Common myeloid progenitor, CD34-positive (primary cell): ENCODE measurements around the gene UBE2S.
"Not testable (repeated sequence)": the region's sequence is repeated elsewhere in the genome, so short reads cannot be mapped to it uniquely, and the experiment has no call there.

Experiments
- CTCF ChIA-PET: fragments of 350-600 bp; sonication (Branson Sonifier 250); formaldehyde crosslinking; loops from one replicate; lab custom pipeline; 2021; ENCODE audit warnings: antibody characterized with exemption; lab: Charles Lee
- POLR2A ChIA-PET: fragments of 350-600 bp; sonication (Branson Sonifier 250); formaldehyde crosslinking; loops from one replicate; lab custom pipeline; 2021; ENCODE audit warnings: antibody characterized with exemption; lab: Charles Lee
- DNase-seq, 3 donors: peaks; one replicate each; pipeline versions ENCODE4 v3.0.0 to v3.0.0-alpha.2; 2013
- H3K27ac ChIP-seq, 2 experiments: 1 replicate in 1 of 2; 2 replicates in 1 of 2; pipeline ENCODE4 v1.7.0; 2013; ENCODE audit warnings: inconsistent platforms in 2 of 2, low read length in 2 of 2, mild to moderate bottlenecking in 2 of 2, low read depth in 1 of 2, moderate library complexity in 1 of 2; ENCODE audit not compliant: severe bottlenecking in 2 of 2, insufficient read depth in 1 of 2, poor library complexity in 1 of 2
- H3K27me3 ChIP-seq, 5 experiments: replicated peaks in 2 of 5; 1 replicate in 3 of 5; 2 replicates in 2 of 5; pipeline versions ENCODE4 v1.6.1 to v1.7.0; 2013; ENCODE audit warnings: low read length in 4 of 5, mild to moderate bottlenecking in 2 of 5, moderate library complexity in 2 of 5, inconsistent platforms in 1 of 5; ENCODE audit not compliant: insufficient read depth in 5 of 5, control insufficient read depth in 4 of 5
- H3K36me3 ChIP-seq, 4 experiments: 1 replicate in 2 of 4; 2 replicates in 2 of 4; pipeline versions ENCODE4 v1.6.1 to v1.7.0; 2013; ENCODE audit warnings: low read length in 3 of 4, control low read depth in 1 of 4, mild to moderate bottlenecking in 1 of 4; ENCODE audit not compliant: control insufficient read depth in 4 of 4, insufficient read depth in 4 of 4
- H3K4me1 ChIP-seq, 4 experiments: 1 replicate in 3 of 4; 2 replicates in 1 of 4; pipeline versions ENCODE4 v1.6.1 to v1.7.1; 2013; ENCODE audit warnings: low read length in 3 of 4, mild to moderate bottlenecking in 3 of 4, control low read depth in 1 of 4, inconsistent platforms in 1 of 4, moderate library complexity in 1 of 4; ENCODE audit not compliant: control insufficient read depth in 4 of 4, insufficient read depth in 4 of 4; ENCODE audit errors: control extremely low read depth in 1 of 4
- H3K4me3 ChIP-seq, 7 experiments: 1 replicate in 4 of 7; 2 replicates in 3 of 7; pipeline versions ENCODE4 v1.5.1 to v1.7.0; 2013; ENCODE audit warnings: mild to moderate bottlenecking in 7 of 7, low read length in 6 of 7, moderate library complexity in 6 of 7, inconsistent platforms in 2 of 7, low read depth in 2 of 7, control low read depth in 1 of 7; ENCODE audit not compliant: insufficient read depth in 4 of 7, control insufficient read depth in 1 of 7; ENCODE audit errors: extremely low read depth in 1 of 7
- H3K9me3 ChIP-seq, 5 experiments: 1 replicate in 4 of 5; 2 replicates in 1 of 5; pipeline versions ENCODE4 v1.6.1 to v1.7.1; 2013; ENCODE audit warnings: low read length in 4 of 5, mild to moderate bottlenecking in 2 of 5, inconsistent platforms in 1 of 5, low read depth in 1 of 5, moderate library complexity in 1 of 5; ENCODE audit not compliant: control insufficient read depth in 4 of 5, insufficient read depth in 2 of 5; ENCODE audit errors: control extremely low read depth in 1 of 5
- WGBS: methylation state at CpG from one replicate; pipeline ENCODE4 v1.1.5; 2013; ENCODE audit not compliant: insufficient coverage; 5-methylcytosine and 5-hydroxymethylcytosine counted together

The UBE2S gene

GRCh38 chr19:55451965-55452748, 44.6 kb upstream of the UBE2S start:
- peaks cover 0 to 18% (median 10%) of the 10 kb centered on the region in 4 experiments for H3K4me1 ChIP-seq
- peaks cover 0 to 17% (median 8%) of the 10 kb centered on the region in 4 experiments for H3K36me3 ChIP-seq
- no peaks in the 10 kb centered on the region for H3K9me3 ChIP-seq
- peaks cover 0 to 54% (median 23%) of the 10 kb centered on the region in 5 experiments for H3K27me3 ChIP-seq
- WGBS: 3% methylated on average over 29 of the region's 57 CpGs
- CTCF ChIA-PET: interaction anchor here (0.5 kb wide), 1 partner anchor 8 kb away, joined by 3 read pairs; no protein-coding TSS in a partner anchor
- H3K4me3 ChIP-seq: peak overlapping the region in 4 of 7 experiments; percentile 1 to 58 (median 22)
- H3K27ac ChIP-seq: no peak overlapping the region
- POLR2A ChIA-PET: interaction anchor here (0.6 to 1.0 kb wide), 2 partner anchors 34 to 1361 kb away, joined by 3 read pairs; no protein-coding TSS in a partner anchor
- peak in 2 of 3 donors; percentile 51 to 53 for DNase-seq

- DNase-seq: peak in 1 of 3 donors; percentile 41
- ChIA-PET CTCF (no interaction called here), POLR2A (interaction anchor here (1.0 kb wide), 1 partner anchor 35 kb away, joined by 3 read pairs; no protein-coding TSS in a partner anchor)
- Histone ChIP-seq H3K4me1 (peaks cover 0 to 18% (median 10%) of the 10 kb centered on the region in 4 experiments), H3K27ac (no peak overlapping the region), H3K4me3 (peak overlapping the region in 4 of 7 experiments; percentile 19 to 58 (median 42)), H3K9me3 (no peaks in the 10 kb centered on the region), H3K27me3 (peaks cover 0 to 62% (median 26%) of the 10 kb centered on the region in 5 experiments), H3K36me3 (peaks cover 0 to 14% (median 5%) of the 10 kb centered on the region in 4 experiments)
- WGBS: 1% methylated on average over 51 of the region's 80 CpGs
These were observed 43.8 kb upstream of the UBE2S start for GRCh38 chr19:55451163-55451964.

- peaks cover 0 to 7% (median 2%) of the 10 kb centered on the region in 4 experiments for H3K36me3 ChIP-seq
- no peak overlapping the region for H3K27ac ChIP-seq
- peaks cover 0 to 79% (median 34%) of the 10 kb centered on the region in 5 experiments for H3K27me3 ChIP-seq
- peaks cover 0 to 18% (median 10%) of the 10 kb centered on the region in 4 experiments for H3K4me1 ChIP-seq
- ChIA-PET POLR2A (interaction anchor here (0.6 kb wide), 1 partner anchor 12 kb away, joined by 3 read pairs; the partner anchor contains the start of gene ISOC2), CTCF (interaction anchor here (0.6 to 1.4 kb wide), 3 partner anchors 12 to 40 kb away, joined by 3 to 4 read pairs (median 3); partner anchors contain the start of gene ISOC2)
- no peak for DNase-seq
- 46% methylated on average over 10 of the region's 16 CpGs for WGBS
- H3K4me3 ChIP-seq: no peak overlapping the region
- H3K9me3 ChIP-seq: no peaks in the 10 kb centered on the region
These were observed 41.9 kb upstream of the UBE2S start for GRCh38 chr19:55449469-55449868.

- Histone ChIP-seq H3K4me1 (peaks cover 0 to 25% (median 13%) of the 10 kb centered on the region in 4 experiments), H3K27me3 (peaks cover 0 to 93% (median 40%) of the 10 kb centered on the region in 5 experiments)
- H3K36me3 ChIP-seq, CTCF ChIA-PET, H3K4me3 ChIP-seq, H3K9me3 ChIP-seq, POLR2A ChIA-PET, H3K27ac ChIP-seq, DNase-seq: not testable (repeated sequence)
- WGBS: no CpG with 5 or more reads among the region's 5 CpGs
These were observed 40.5 kb upstream of the UBE2S start for GRCh38 chr19:55448175-55448490.

- Histone ChIP-seq H3K4me3 (no peak overlapping the region), H3K4me1 (peaks cover 0 to 29% (median 16%) of the 10 kb centered on the region in 4 experiments), H3K27me3 (peaks cover 0 to 93% (median 40%) of the 10 kb centered on the region in 5 experiments), H3K9me3 (no peaks in the 10 kb centered on the region), H3K27ac (no peak overlapping the region), H3K36me3 (no peaks in the 10 kb centered on the region)
- peak; percentile 71 to 84 (median 72) for DNase-seq
- 45% methylated on average over 9 of the region's 16 CpGs for WGBS
- CTCF ChIA-PET: interaction anchor here (0.6 kb wide), 1 partner anchor 33 kb away, joined by 3 read pairs; no protein-coding TSS in a partner anchor
- POLR2A ChIA-PET: no interaction called here
These were observed 40.0 kb upstream of the UBE2S start for GRCh38 chr19:55447421-55448174.

- Histone ChIP-seq H3K36me3 (no peaks in the 10 kb centered on the region), H3K4me3 (no peak overlapping the region), H3K4me1 (peaks cover 0 to 26% (median 19%) of the 10 kb centered on the region in 4 experiments), H3K27me3 (peaks cover 0 to 93% (median 41%) of the 10 kb centered on the region in 5 experiments), H3K9me3 (no peaks in the 10 kb centered on the region), H3K27ac (no peak overlapping the region)
- no peak for DNase-seq
- ChIA-PET POLR2A (interaction anchor here (1.0 kb wide), 1 partner anchor 39 kb away, joined by 3 read pairs; no protein-coding TSS in a partner anchor), CTCF (interaction anchor here (0.6 to 0.7 kb wide), 2 partner anchors 8 to 299 kb away, joined by 3 read pairs; no protein-coding TSS in a partner anchor)
- 90% methylated on average over 2 of the region's 8 CpGs for WGBS
These were observed 38.5 kb upstream of the UBE2S start for GRCh38 chr19:55446060-55446459.
